ENCODE results near the gene KIF13A. TPM values are rescaled to one million over a fixed set of nuclear protein-coding genes. Genes with fewer than 3 reads are reported as not detected.

Gene KIF13A
- total and polyA plus RNA-seq, 9 of the 15 experiments (the other 6 are each of a cell fraction or from before 2014, with no cell fraction given): 3.6 to 44.3 (median 29.7) TPM

GRCh38 chr6:17719323-17720041, 268.0 kb downstream of the KIF13A start:
- Histone ChIP-seq H3K27me3 (ENCODE audit: control insufficient read depth in 2 of 2, insufficient read depth in 2 of 2, low read length in 2 of 2) (no peaks in the 10 kb centered on the region), H3K4me3 (no peak overlapping the region), H2AFZ (ENCODE audit: low read depth, low read length) (peak overlapping the region; percentile 36; the same call in 1 of the 2 replicates), H3K9me1 (ENCODE audit: control insufficient read depth, insufficient read depth, low read length) (no peaks in the 10 kb centered on the region), H3K36me3 (ENCODE audit: control insufficient read depth, insufficient read depth, low read length) (no peaks in the 10 kb centered on the region), H4K20me1 (replicated peaks; ENCODE audit: control insufficient read depth, insufficient read depth, low read length) (no peaks in the 10 kb centered on the region), H3K27ac (ENCODE audit: extremely low read depth, low read depth, low read length) (no peak overlapping the region), H3K9ac (ENCODE audit: insufficient read depth in 1 of 2, low read depth in 2 of 2, low read length in 2 of 2) (no peak overlapping the region), H3K4me1 (replicated peaks in 1 of 2; ENCODE audit: control insufficient read depth in 2 of 2, insufficient read depth in 2 of 2, low read length in 2 of 2) (peaks cover 6 to 16% of the 10 kb centered on the region in 2 experiments), H3K79me2 (ENCODE audit: control insufficient read depth, insufficient read depth, low read length) (no peaks in the 10 kb centered on the region), H3K4me2 (ENCODE audit: insufficient read depth, low read length) (no peak overlapping the region), H3K9me3 (replicated peaks; ENCODE audit: control insufficient read depth, insufficient read depth, low read depth, low read length) (no peaks in the 10 kb centered on the region)
- intact Hi-C loops (cut with micrococcal nuclease) (no loop called here), in situ Hi-C loops (cut with MboI) (no loop called here)
- CTCF ChIA-PET (ENCODE audit: low intra/inter-chr PET ratio): no interaction called here
- BruUV-seq (replicated peaks): no TSS peak
- FAIRE-seq: no peak
- TF ChIP-seq HDAC2 (IDR thresholded peaks at IDR 0.05) (no peak), ZBTB33 (CRISPR knock-in tag; IDR thresholded peaks at IDR 0.05) (peak; percentile 69)
- WGBS (ENCODE audit: insufficient coverage, low coverage, missing lambda C conversion rate): 45% methylated on average over 3 of the region's 3 CpGs
- ATAC-seq: no peak
- no peak for DNase-seq (ENCODE audit: extremely low read depth in 1 of 4, low spot score in 3 of 4)
- POLR2A ChIA-PET: interaction anchor here (1.2 to 2.1 kb wide), 5 partner anchors 8 to 24 kb away, joined by 4 to 7 read pairs (median 5); partner anchors contain the start of gene NUP153

GRCh38 chr6:17716221-17716620, 271.2 kb downstream of the KIF13A start:
- no peak for DNase-seq (ENCODE audit: extremely low read depth in 1 of 4, low spot score in 3 of 4)
- no peak overlapping the region for H3K9ac ChIP-seq (ENCODE audit: insufficient read depth in 1 of 2, low read depth in 2 of 2, low read length in 2 of 2)
- peaks cover 6 to 33% of the 10 kb centered on the region in 2 experiments for H3K4me1 ChIP-seq (replicated peaks in 1 of 2; ENCODE audit: control insufficient read depth in 2 of 2, insufficient read depth in 2 of 2, low read length in 2 of 2)
- no peak for TF ChIP-seq SETDB1 (IDR thresholded peaks at IDR 0.05; ENCODE audit: low read length)
- no peak for TF ChIP-seq MECOM (CRISPR knock-in tag; IDR thresholded peaks at IDR 0.05)
- TF ChIP-seq HSF4 (CRISPR knock-in tag; IDR thresholded peaks at IDR 0.05; ENCODE audit: borderline replicate concordance): no peak
- TF ChIP-seq GTF2A2 (tag; IDR thresholded peaks at IDR 0.05): no peak
- TF ChIP-seq CEBPG (CRISPR knock-in tag; IDR thresholded peaks at IDR 0.05): no peak
- no peak for TF ChIP-seq CEBPG (tag; conservative IDR thresholded peaks at IDR 0.05 in 1 of 2, IDR thresholded peaks at IDR 0.05 in 1 of 2)
- no peak for TF ChIP-seq POLR2AphosphoS5 (IDR thresholded peaks at IDR 0.05; ENCODE audit: control insufficient read depth, insufficient read depth, low read depth, low read length)
- TF ChIP-seq ZNF57 (CRISPR knock-in tag; IDR thresholded peaks at IDR 0.05): no peak
- TF ChIP-seq ZNF77 (CRISPR knock-in tag; IDR thresholded peaks at IDR 0.05): no peak
- no peak for TF ChIP-seq NCOR1 (IDR thresholded peaks at IDR 0.05)
- no peak for TF ChIP-seq GTF2B (IDR thresholded peaks at IDR 0.05; ENCODE audit: extremely low read depth, insufficient read length)
- TF ChIP-seq GATAD2B (IDR thresholded peaks at IDR 0.05; ENCODE audit: borderline replicate concordance): no peak
- POLR2A ChIA-PET: interaction anchor here (1.6 to 4.5 kb wide), 2 partner anchors 9 to 13 kb away, joined by 9 to 49 read pairs; partner anchors contain the start of gene NUP153
- WGBS (ENCODE audit: insufficient coverage, low coverage, missing lambda C conversion rate): 68% methylated on average over 2 of the region's 2 CpGs
- no peak for ATAC-seq
- no TSS peak for BruUV-seq (replicated peaks)
- H3K27me3 ChIP-seq (ENCODE audit: control insufficient read depth in 2 of 2, insufficient read depth in 2 of 2, low read length in 2 of 2): no peaks in the 10 kb centered on the region
- CTCF ChIA-PET (ENCODE audit: low intra/inter-chr PET ratio): no interaction called here
- no peaks in the 10 kb centered on the region for H4K20me1 ChIP-seq (replicated peaks; ENCODE audit: control insufficient read depth, insufficient read depth, low read length)
- H3K9me1 ChIP-seq (ENCODE audit: control insufficient read depth, insufficient read depth, low read length): no peaks in the 10 kb centered on the region
- H3K9me3 ChIP-seq (replicated peaks; ENCODE audit: control insufficient read depth, insufficient read depth, low read depth, low read length): no peaks in the 10 kb centered on the region
- no peak overlapping the region for H3K27ac ChIP-seq (ENCODE audit: extremely low read depth, low read depth, low read length)
- H3K36me3 ChIP-seq (ENCODE audit: control insufficient read depth, insufficient read depth, low read length): no peaks in the 10 kb centered on the region
- intact Hi-C loops (cut with micrococcal nuclease): no loop called here
- H2AFZ ChIP-seq (ENCODE audit: low read depth, low read length): peak overlapping the region; percentile 63
- in situ Hi-C loops (cut with MboI): no loop called here
- FAIRE-seq: no peak
- H3K4me3 ChIP-seq: no peak overlapping the region
- H3K79me2 ChIP-seq (ENCODE audit: control insufficient read depth, insufficient read depth, low read length): no peaks in the 10 kb centered on the region
- no peak overlapping the region for H3K4me2 ChIP-seq (ENCODE audit: insufficient read depth, low read length)
